IPS-20b (cell line): ENCODE measurements around the gene CDYL.

Source experiments
- H3K27ac ChIP-seq: one replicate; pipeline ENCODE4 v1.5.1; 2013; ENCODE audit warnings: low read length
- H3K27me3 ChIP-seq: 2 replicates; pipeline ENCODE4 v1.6.1; 2013; ENCODE audit warnings: mild to moderate bottlenecking, low read length, inconsistent platforms; ENCODE audit not compliant: insufficient read depth
- H3K36me3 ChIP-seq: 2 replicates; pipeline ENCODE4 v1.6.1; 2013; ENCODE audit warnings: low read depth, mild to moderate bottlenecking, inconsistent platforms, low read length, moderate library complexity; ENCODE audit not compliant: insufficient read depth
- H3K4me1 ChIP-seq: 2 replicates; pipeline ENCODE4 v1.6.1; 2013; ENCODE audit warnings: mild to moderate bottlenecking, control low read depth, inconsistent platforms, low read length, moderate library complexity; ENCODE audit not compliant: insufficient read depth
- H3K4me3 ChIP-seq: 2 replicates; pipeline ENCODE4 v1.5.1; 2013; ENCODE audit warnings: mild to moderate bottlenecking, low read length, inconsistent platforms
- H3K9ac ChIP-seq: 2 replicates; pipeline ENCODE4 v1.6.1; 2013; ENCODE audit warnings: low read depth, mild to moderate bottlenecking, inconsistent platforms, low read length, moderate library complexity
- H3K9me3 ChIP-seq: 2 replicates; pipeline ENCODE4 v1.6.1; 2013; ENCODE audit warnings: mild to moderate bottlenecking, low read depth, low read length, inconsistent platforms; ENCODE audit not compliant: insufficient read depth

CDYL gene

DNA sequence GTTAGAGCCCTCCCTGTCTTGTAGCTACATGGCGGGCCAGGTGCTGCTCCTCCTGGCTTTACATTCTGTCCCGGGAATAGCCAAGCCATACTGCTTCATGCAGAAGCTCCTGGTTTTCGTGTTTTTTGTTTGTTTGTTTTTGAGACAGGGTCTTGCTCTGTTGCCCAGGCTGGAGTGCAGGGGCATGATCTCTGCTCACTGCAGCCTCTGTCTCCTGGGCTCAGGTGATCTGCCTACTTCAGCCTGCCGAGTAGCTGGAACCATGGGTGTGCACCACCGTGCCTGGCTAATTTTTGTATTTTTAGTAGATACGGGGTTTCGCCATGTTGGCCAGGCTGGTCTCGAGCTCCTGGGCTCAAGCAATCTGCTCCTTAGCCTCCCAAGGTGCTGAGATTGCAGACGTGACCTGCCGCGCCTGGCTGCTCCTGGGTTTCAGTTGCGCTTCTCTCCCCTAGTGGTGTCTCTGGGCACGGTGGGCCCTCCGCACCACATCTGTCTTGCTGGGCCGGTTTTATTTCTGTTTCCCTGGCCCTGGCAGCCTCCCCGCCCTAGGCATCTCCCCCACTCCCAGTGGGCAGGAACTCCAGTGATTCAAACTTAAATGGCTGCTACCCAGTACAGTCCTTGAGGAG, 12.9 kb downstream of the CDYL start:
- H3K27ac ChIP-seq: no peak overlapping the region
- H3K9ac ChIP-seq: no peak overlapping the region
- H3K36me3 ChIP-seq: no peaks in the 10 kb centered on the region
- no peak overlapping the region for H3K4me3 ChIP-seq
- peaks cover 36% of the 10 kb centered on the region for H3K4me1 ChIP-seq
- no peaks in the 10 kb centered on the region for H3K9me3 ChIP-seq
- H3K27me3 ChIP-seq: peaks cover 36% of the 10 kb centered on the region

DNA sequence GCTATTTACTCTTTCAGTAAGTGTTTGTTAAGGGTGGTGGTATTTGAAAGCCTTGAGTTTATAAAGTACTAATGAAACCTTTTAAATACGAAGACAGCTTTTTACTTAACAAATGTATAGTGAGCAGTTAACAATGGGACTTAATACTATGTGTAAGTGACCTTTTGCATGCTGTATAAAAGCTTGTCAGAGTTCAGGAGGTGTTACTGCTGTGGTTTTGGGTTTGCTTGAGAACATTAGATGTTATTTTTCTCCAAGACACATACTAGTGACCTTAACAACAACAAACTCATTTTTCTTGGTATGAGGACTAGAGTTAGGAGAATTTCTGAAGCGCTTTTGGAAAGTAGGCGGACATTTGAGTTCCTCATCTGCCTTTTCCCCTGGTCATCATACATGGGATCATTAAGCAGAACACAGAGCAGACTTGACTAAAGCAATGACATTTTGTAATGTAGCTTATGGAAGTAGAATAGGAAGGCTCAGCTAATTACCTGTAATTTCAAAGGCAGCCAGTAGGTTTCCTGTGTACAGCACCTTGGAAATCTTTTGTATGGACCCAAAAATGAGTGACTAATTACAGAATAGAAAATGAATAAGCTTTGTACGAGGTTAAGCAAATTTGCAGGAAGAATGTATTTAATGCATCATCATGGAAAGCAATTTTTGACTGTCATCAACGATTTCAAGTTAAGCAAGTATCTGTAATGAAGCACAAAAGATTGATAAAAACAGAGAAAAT, 14.1 kb downstream of the CDYL start:
- Histone ChIP-seq H3K4me1 (peaks cover 30% of the 10 kb centered on the region), H3K36me3 (no peaks in the 10 kb centered on the region), H3K27me3 (peaks cover 23% of the 10 kb centered on the region), H3K9me3 (no peaks in the 10 kb centered on the region), H3K9ac (no peak overlapping the region), H3K27ac (no peak overlapping the region), H3K4me3 (no peak overlapping the region)

DNA sequence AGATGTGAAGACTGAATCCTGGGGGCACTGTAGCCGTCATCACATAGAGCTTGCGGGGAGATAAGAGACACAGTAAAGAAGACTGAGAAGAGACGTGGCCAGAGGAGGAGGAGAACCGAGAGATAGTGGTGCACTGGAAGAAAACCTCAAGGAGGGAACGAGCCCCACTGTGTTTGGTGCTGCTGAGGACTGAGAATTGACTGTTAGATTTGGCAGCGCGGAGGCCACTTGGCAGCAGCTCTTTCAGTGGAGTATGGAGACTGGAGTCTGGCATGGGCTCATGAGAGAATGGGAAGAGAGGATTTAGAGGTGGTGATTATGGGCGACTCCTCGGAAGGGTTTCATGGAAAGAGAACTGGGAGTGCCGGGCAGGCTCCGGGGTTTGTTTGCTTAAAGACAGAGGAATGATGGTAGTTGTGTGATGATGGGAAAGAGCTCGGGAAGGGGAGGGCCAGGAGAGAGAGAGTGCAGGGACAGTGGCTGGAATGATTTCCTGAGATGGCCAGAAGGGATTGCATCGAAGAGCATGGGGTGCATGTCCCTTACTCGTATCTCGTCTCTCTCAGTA, 18.0 kb downstream of the CDYL start:
- no peak overlapping the region for H3K9ac ChIP-seq
- peaks cover 4% of the 10 kb centered on the region; the same call in 1 of the 2 replicates for H3K27me3 ChIP-seq
- H3K27ac ChIP-seq: no peak overlapping the region
- H3K4me1 ChIP-seq: peaks cover 12% of the 10 kb centered on the region; the same call in 1 of the 2 replicates
- no peaks in the 10 kb centered on the region for H3K36me3 ChIP-seq
- no peaks in the 10 kb centered on the region for H3K9me3 ChIP-seq
- no peak overlapping the region for H3K4me3 ChIP-seq

DNA sequence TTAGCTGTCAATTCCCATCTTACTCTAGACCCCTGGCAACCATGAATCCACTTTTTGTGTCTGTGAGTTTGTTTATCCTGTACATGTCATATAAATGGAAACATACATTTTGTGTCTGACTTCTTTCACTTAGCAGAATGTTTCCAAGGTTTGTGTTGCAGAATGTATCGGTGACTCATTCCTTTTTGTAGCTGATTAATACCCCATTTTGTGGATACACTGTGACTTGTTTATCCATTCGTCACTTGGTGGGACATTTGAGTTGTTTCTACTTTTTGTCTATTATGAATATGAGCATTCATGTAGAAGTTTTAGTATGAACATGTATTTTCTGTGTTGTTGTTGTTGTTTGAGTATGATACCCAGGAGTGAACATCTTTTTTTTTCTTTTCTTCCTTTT, 21.4 kb downstream of the CDYL start:
- Histone ChIP-seq H3K36me3 (no peaks in the 10 kb centered on the region), H3K9me3 (no peaks in the 10 kb centered on the region), H3K27me3 (no peaks in the 10 kb centered on the region), H3K4me1 (peaks cover 10% of the 10 kb centered on the region; the same call in 1 of the 2 replicates), H3K9ac (no peak overlapping the region), H3K27ac (no peak overlapping the region), H3K4me3 (no peak overlapping the region)

DNA sequence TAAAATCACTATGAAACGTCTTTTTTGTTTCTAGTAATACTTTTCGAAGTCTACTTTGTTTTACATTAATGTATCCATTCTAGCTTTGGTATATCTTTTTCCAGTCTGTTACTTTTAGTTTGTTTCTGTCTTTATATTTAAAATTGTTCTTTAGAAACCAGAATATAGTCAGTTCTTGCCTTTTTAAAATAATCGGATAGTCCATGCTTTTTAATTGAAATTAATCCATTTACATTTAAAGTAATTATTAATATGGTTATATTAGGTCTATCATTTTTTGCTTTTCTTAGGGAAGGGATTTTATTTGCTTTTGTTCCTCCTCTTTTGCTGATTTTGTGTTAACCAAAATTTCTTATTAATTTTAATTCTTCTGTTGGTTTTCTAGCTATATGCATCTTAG, 23.7 kb downstream of the CDYL start:
- Histone ChIP-seq H3K4me3 (no peak overlapping the region), H3K36me3 (no peaks in the 10 kb centered on the region), H3K4me1 (peaks cover 8% of the 10 kb centered on the region; the same call in 1 of the 2 replicates), H3K27ac (no peak overlapping the region), H3K9ac (no peak overlapping the region), H3K9me3 (no peaks in the 10 kb centered on the region), H3K27me3 (no peaks in the 10 kb centered on the region)

DNA sequence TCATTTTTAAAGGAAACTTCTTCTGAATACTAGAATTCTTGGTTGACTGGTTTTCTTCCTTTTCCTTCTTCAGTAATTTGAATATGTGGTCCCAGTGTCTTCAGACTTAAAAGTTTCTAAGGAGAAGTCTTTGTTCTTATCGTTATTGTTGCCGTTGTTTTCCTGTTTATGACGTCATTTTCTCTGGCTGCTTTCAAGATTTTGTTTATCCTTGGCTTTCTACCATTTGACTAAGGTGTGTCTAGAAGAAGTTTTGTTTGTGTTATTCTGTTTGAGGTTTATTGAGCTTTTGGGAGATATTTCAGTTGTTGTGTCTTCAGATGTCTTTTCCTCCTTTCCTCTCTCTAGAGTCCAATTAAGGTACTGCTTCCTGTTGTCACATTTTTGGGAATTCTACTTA, 24.5 kb downstream of the CDYL start:
- Histone ChIP-seq H3K27me3 (no peaks in the 10 kb centered on the region), H3K36me3 (no peaks in the 10 kb centered on the region), H3K9ac (no peak overlapping the region), H3K9me3 (no peaks in the 10 kb centered on the region), H3K27ac (no peak overlapping the region), H3K4me1 (peaks cover 14% of the 10 kb centered on the region; the same call in 1 of the 2 replicates), H3K4me3 (no peak overlapping the region)

DNA sequence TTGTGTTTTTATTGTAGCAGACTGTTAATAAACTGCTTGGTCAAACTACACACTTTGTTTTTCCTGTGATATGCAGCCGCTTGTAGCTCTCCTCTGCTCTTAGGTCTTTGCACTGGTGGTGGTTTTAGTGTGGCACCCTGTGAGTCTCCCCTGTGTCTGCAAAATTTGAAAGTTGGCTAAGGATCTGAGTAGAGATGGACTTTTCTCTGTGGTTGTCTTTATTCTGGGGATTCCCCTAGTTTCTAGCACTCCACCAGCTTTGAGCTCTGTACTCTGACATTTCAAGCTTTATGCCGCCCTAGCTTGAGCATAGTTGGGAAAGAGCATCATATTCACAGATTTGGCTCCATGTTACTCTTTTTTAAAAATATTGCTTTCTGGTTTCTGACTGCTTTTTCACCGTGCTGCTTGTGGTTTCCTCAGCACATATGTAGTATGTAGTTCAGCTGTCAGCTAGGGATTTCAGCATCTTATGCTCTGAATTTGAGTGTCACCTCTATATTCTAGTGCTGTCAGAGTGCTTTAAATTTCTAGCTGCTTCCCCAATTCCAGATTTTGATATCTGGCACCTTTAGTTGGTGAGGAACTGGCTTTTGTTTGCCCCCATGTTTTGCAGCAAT, 25.4 kb downstream of the CDYL start:
- Histone ChIP-seq H3K4me3 (no peak overlapping the region), H3K4me1 (peaks cover 17% of the 10 kb centered on the region; the same call in 1 of the 2 replicates)

DNA sequence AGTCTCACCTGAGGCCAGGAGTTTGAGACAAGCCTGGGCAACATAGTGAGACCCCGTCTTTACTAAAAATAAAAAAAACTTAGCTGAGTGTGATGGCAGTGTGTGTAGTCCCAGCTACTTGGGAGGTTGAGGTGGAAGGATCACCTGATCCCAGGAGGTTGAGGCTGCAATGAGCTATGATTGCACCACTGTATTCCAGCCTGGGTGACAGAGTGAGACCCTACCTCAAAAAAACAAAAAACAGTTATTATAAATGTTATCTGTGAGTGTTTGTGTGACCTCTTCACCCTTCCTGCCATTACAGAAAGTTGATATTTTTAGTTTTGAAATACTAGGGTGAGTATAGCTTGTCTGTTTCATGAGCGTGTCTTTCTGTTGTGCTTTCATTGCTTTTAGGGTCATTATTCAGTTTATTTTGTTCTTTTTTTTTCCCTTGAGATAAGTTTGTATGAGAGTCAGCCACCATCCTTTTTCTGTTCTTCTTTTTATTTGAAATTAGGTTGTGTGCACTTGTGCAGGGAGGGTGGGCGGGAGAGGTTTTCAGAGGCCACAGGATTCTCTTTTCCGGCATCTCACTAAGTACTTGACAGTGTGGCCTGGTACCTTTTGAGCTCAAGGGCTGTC, 26.2 kb downstream of the CDYL start:
- H3K36me3 ChIP-seq: peaks cover 10% of the 10 kb centered on the region; the same call in 1 of the 2 replicates
- no peaks in the 10 kb centered on the region for H3K27me3 ChIP-seq
- no peak overlapping the region for H3K4me3 ChIP-seq
- peaks cover 17% of the 10 kb centered on the region; the same call in 1 of the 2 replicates for H3K4me1 ChIP-seq
- H3K9me3 ChIP-seq: no peaks in the 10 kb centered on the region
- no peak overlapping the region for H3K27ac ChIP-seq
- no peak overlapping the region for H3K9ac ChIP-seq

More for the DNA sequence above, 25.4 kb downstream of the CDYL start:
- no peaks in the 10 kb centered on the region for H3K27me3 ChIP-seq
- H3K9ac ChIP-seq: no peak overlapping the region
- H3K36me3 ChIP-seq: peaks cover 5% of the 10 kb centered on the region; the same call in 1 of the 2 replicates
- no peak overlapping the region for H3K27ac ChIP-seq
- no peaks in the 10 kb centered on the region for H3K9me3 ChIP-seq

DNA sequence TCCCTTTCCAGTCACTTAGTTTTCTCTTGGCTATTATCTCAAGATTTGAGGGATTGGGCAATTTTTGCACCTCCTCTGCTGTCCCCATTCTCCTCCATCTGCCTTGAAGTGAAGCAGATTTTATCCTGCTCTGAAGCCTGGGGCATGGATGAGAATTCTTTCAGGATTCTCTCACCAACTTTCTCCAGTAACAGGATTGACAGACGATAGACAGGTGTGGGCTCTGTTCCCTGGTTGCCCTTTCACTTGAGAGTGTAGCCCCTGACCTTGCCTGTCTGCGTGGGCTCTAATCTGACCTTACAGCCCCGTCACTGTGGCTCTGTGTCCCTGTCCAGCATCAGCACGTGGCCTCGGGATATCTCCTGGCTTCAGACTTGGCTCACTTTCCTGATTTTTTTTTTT, 27.1 kb downstream of the CDYL start:
- Histone ChIP-seq H3K4me3 (no peak overlapping the region), H3K36me3 (peaks cover 14% of the 10 kb centered on the region), H3K9ac (no peak overlapping the region), H3K27me3 (no peaks in the 10 kb centered on the region), H3K27ac (no peak overlapping the region), H3K4me1 (peaks cover 17% of the 10 kb centered on the region; the same call in 1 of the 2 replicates), H3K9me3 (no peaks in the 10 kb centered on the region)

DNA sequence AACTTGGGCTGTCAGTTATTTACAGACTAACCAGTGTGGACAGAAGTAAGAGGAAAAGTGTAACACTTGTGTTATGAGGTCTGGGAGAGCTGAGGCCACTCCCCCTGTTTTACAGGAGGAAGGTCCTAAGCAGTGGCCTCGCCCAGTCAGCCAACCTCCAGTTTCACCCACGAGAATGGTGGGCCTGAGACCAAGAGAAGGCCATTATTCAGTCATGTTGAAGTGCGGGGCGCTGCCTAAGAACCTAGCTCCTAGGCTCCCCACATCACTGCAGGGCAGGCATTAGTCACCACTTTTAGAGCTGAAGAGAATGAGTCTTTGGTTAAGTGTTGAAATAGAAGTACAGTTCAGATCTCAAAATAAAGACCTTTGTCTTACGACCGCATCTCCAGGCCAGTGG, 27.9 kb downstream of the CDYL start:
- peaks cover 17% of the 10 kb centered on the region; the same call in 1 of the 2 replicates for H3K4me1 ChIP-seq
- H3K36me3 ChIP-seq: peaks cover 15% of the 10 kb centered on the region
- H3K9ac ChIP-seq: no peak overlapping the region
- H3K27me3 ChIP-seq: no peaks in the 10 kb centered on the region
- H3K27ac ChIP-seq: no peak overlapping the region
- H3K4me3 ChIP-seq: no peak overlapping the region
- H3K9me3 ChIP-seq: no peaks in the 10 kb centered on the region

DNA sequence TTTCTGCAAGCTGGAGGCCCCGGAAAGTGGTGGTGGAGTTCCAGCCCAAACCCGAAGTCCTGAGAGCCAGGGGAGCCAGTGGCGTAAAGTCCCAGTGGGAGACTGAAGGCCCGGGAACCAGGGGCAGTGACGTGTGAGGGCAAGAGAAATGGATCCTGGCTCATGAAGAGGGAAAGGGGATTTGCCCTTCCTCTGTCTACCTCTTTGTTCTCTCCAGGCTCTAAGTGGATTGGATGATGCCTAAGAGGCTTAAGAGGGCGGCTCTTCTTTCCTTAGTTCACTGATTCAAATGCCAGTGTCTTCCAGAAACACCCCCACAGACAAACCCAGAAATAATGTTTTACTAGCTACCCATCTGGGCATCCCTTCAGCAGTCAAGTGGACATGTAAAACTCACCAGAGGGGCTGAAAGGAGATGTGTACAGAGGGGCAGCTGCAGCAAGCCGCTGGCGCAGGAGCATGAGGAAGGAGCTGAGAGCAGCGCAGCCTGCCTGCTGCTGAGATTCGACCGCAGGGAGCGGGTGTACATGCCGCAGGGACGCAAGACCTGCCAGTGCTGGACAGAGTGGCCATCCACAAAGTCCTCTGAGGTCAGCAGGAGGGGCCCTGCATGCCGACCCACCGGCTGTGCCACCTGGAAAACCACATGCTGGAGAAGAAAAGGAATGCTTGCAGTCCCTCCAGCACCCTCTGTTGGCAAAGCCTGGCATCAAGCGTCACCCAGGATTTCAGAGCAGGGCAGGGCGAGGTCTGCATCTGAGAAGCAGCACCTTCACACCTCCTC, 29.5 kb downstream of the CDYL start:
- Histone ChIP-seq H3K9me3 (no peaks in the 10 kb centered on the region), H3K36me3 (peaks cover 15% of the 10 kb centered on the region), H3K4me3 (no peak overlapping the region), H3K27me3 (no peaks in the 10 kb centered on the region), H3K9ac (no peak overlapping the region), H3K4me1 (peaks cover 15% of the 10 kb centered on the region; the same call in 1 of the 2 replicates), H3K27ac (no peak overlapping the region)
